Measurements from ENCODE around the gene TOGARAM1.

DNA sequence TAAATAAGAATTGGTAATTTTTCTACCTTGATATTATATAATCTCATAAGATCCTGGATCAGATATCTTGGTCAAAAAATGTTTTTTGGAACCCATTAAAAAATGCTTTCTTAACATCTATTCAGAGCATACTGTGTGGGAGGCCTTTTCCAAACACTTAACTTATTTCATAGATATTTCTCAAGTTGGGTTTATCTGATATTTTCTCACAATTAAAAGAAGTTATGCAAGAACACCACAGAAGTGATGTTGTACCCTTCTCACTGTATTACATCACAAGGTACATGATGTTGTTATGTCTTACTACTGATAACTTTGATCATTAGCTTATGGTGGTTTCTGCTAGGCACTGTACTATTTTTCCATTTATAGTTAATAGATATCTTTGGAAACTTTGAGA is 98.6 kb downstream of the TOGARAM1 start:
- TF ChIP-seq ZNF274 (IDR thresholded peaks at IDR 0.05; ENCODE audit: low read depth, low read length): no peak
- TF ChIP-seq YY1 (IDR thresholded peaks at IDR 0.05; ENCODE audit: insufficient read depth, insufficient read length): no peak
